Measurements from ENCODE around the gene ERBIN. TPM values are rescaled to one million over a fixed set of nuclear protein-coding genes. Genes with fewer than 3 reads are reported as not detected.

Gene ERBIN
- total RNA-seq, 1 donor from 2014 or later: 60.2 TPM

DNA sequence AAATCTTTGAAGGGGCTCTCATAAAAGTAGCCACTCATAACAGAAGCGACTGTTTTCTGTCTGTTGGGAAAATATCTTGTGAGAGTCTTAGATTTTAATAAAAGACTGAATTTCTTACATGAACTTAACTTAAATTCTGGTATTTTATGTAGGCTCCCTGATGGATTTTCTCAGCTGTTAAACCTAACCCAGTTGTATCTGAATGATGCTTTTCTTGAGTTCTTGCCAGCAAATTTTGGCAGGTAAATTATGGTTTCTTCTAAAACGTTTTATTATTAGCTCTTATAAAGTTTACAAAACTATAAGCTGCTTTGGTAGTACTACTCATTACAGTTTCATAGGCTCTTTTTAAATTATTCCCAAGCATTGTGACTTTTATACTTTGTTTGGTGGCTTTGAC lies 87.0 kb downstream of the ERBIN start:
- no peaks in the 10 kb centered on the region for H3K9me3 Mint-ChIP-seq
- H3K27me3 Mint-ChIP-seq: no peaks in the 10 kb centered on the region
- no peaks in the 10 kb centered on the region for H3K4me1 Mint-ChIP-seq (ENCODE audit: unreplicated experiment)
- TF ChIP-seq, protein P1, sequence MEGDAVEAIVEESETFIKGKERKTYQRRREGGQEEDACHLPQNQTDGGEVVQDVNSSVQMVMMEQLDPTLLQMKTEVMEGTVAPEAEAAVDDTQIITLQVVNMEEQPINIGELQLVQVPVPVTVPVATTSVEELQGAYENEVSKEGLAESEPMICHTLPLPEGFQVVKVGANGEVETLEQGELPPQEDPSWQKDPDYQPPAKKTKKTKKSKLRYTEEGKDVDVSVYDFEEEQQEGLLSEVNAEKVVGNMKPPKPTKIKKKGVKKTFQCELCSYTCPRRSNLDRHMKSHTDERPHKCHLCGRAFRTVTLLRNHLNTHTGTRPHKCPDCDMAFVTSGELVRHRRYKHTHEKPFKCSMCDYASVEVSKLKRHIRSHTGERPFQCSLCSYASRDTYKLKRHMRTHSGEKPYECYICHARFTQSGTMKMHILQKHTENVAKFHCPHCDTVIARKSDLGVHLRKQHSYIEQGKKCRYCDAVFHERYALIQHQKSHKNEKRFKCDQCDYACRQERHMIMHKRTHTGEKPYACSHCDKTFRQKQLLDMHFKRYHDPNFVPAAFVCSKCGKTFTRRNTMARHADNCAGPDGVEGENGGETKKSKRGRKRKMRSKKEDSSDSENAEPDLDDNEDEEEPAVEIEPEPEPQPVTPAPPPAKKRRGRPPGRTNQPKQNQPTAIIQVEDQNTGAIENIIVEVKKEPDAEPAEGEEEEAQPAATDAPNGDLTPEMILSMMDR (conservative IDR thresholded peaks at IDR 0.05): no peak
- H3K36me3 Mint-ChIP-seq: peaks cover 22% of the 10 kb centered on the region
- no peak overlapping the region for H3K4me3 Mint-ChIP-seq
- DNase-seq (ENCODE audit: extremely low spot score, unreplicated experiment): no peak
- no peak overlapping the region for H3K27ac Mint-ChIP-seq

DNA sequence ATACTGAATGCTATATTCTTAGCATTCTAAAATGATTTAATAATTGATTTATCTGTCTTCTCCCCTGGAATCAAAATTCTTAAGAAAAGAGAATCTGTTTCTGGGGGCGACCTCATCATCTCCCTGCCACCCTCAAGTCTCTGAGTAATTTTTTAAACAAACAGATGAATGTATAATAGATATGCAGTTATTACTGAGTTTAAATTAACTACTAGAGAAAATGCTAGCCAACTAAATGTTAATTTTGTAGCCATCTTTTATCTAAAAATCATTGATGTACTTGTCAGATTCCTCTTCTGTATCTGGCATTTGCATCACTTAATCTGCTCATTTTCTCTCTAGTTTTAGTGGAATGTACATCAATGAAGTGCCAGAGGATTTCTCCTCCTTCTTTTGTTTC lies 87.5 kb downstream of the ERBIN start:
- DNase-seq (ENCODE audit: extremely low spot score, unreplicated experiment): no peak
- H3K27me3 Mint-ChIP-seq: no peaks in the 10 kb centered on the region

DNA sequence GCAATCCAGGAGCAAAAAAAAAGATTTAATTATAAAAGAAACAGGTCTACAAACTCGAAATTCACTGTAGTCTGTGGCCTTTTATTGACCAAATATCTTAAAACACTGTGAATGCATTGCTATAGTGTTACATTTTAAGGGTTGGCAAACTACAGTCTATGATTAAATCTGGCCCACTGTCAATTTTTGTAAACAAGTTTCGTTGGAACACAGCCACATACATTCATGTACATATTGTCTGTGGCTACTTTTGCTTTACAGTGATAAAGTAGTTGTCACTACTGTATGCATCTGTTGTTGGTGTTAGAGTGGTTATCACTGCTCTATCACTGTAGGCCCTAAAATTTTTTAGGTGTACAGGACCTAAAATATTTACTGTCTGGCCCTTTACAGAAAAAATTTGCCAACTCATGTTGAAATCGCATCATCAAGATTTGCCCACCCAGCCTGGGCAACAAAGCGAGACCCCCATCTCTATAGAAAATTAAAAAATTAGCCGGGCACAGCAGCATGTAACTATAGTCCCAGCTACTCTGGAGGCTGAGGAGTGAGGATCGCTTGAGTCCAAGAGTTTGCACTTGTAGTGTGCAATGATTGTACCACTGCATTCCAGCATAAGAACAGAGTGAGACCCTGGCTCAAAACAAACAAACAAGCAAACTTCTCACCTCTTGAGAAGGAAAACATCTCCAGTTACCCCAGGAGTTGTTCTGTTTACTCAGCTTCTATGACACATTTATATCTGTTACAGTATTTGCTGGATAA lies 89.0 kb downstream of the ERBIN start:
- no peak overlapping the region for H3K4me3 Mint-ChIP-seq
- no peaks in the 10 kb centered on the region for H3K27me3 Mint-ChIP-seq
- DNase-seq (ENCODE audit: extremely low spot score, unreplicated experiment): no peak
- H3K36me3 Mint-ChIP-seq: peaks cover 19% of the 10 kb centered on the region
- H3K4me1 Mint-ChIP-seq (ENCODE audit: unreplicated experiment): no peaks in the 10 kb centered on the region
- TF ChIP-seq, protein P1 (conservative IDR thresholded peaks at IDR 0.05): no peak
- H3K27ac Mint-ChIP-seq: no peak overlapping the region
- no peaks in the 10 kb centered on the region for H3K9me3 Mint-ChIP-seq

More for the DNA sequence above, 87.5 kb downstream of the ERBIN start:
- H3K4me3 Mint-ChIP-seq: no peak overlapping the region
- TF ChIP-seq, protein P1 (conservative IDR thresholded peaks at IDR 0.05): no peak
- H3K36me3 Mint-ChIP-seq: peaks cover 22% of the 10 kb centered on the region
- H3K4me1 Mint-ChIP-seq (ENCODE audit: unreplicated experiment): no peaks in the 10 kb centered on the region
- H3K9me3 Mint-ChIP-seq: no peaks in the 10 kb centered on the region
- no peak overlapping the region for H3K27ac Mint-ChIP-seq

DNA sequence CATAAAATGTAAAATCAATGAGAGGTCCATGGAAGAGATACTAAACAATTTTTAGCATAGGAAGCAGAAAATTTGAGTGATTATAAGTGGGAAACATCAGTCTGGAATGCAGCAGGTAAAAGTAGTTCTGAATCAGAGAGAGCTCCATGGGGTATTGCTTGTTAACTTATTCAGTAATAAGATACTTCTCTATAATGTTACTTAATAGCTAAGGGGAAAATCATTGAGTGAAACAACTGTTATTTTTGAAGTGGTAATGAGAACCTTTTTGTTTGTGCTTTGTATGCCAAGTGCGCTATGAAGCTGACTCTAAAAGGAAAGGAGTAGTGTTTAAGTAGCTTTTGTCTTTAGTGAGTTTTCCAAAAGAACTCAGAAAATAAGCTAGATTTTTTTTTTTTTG lies 95.2 kb downstream of the ERBIN start:
- Mint-ChIP-seq H3K4me1 (ENCODE audit: unreplicated experiment) (no peaks in the 10 kb centered on the region), H3K27ac (no peak overlapping the region), H3K9me3 (no peaks in the 10 kb centered on the region), H3K27me3 (no peaks in the 10 kb centered on the region), H3K36me3 (peaks cover 18% of the 10 kb centered on the region), H3K4me3 (no peak overlapping the region)
- DNase-seq (ENCODE audit: extremely low spot score, unreplicated experiment): no peak
- TF ChIP-seq, protein P1 (conservative IDR thresholded peaks at IDR 0.05): no peak

DNA sequence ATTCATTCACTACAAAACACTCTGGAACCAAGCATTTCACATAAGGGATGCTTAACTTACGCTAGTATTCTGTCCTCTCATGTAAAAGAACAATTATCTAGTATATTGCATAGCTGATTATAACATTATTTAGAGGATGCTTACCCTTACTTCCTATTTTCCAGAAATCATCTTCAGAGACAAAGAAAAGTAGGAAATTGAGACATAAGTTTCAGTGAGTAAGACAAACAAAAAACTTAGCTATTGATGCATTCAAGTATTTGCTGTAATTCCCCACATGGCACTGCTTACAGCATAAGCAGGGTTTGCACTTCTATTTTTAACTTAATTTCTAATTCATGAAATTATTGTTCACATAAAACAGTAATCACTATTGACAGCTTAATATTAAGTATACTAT lies 112.9 kb downstream of the ERBIN start:
- TF ChIP-seq, protein P1 (conservative IDR thresholded peaks at IDR 0.05): no peak
- DNase-seq (ENCODE audit: extremely low spot score, unreplicated experiment): no peak
- H3K4me3 Mint-ChIP-seq: no peak overlapping the region
- H3K9me3 Mint-ChIP-seq: no peaks in the 10 kb centered on the region
- H3K36me3 Mint-ChIP-seq: peaks cover 23% of the 10 kb centered on the region
- H3K4me1 Mint-ChIP-seq (ENCODE audit: unreplicated experiment): no peaks in the 10 kb centered on the region
- H3K27ac Mint-ChIP-seq: no peak overlapping the region
- H3K27me3 Mint-ChIP-seq: no peaks in the 10 kb centered on the region

Data from type B pancreatic cell (in vitro differentiated cells).